Endothelial cell of coronary artery (primary cell): Measurements from ENCODE around the gene SVOP. TPM values are rescaled to one million over a fixed set of nuclear protein-coding genes. Genes with fewer than 3 reads are reported as not detected.

ENCODE experiments used
- total RNA-seq: library from RNA; depleted of rRNA; stranded (reverse); fragments of >200 nt; gene quantifications from 2 replicates; pipeline ENCODE4 v1.2.3, GENCODE V29; 2014

Gene SVOP
- not detected in 2 replicates for total RNA-seq

GRCh38 chr12:109020796-109021380 lies at the start of gene SVOP:
TSS of gene SVOP (minus strand) at chr12:109021068. CDS start at chr12:109020868, 200 bp downstream.

GRCh38 chr12:109052414-109053323 lies 31.8 kb upstream of the SVOP start, which contains the start of gene USP30:
TSS of gene USP30 (plus strand) at chr12:109052576. CDS start at chr12:109052679, 103 bp downstream.

GRCh38 chr12:108879615-108880254 lies 141.1 kb downstream of the SVOP start, which contains the start of gene DAO:
TSS of gene DAO (plus strand) at chr12:108880092. CDS start at chr12:108885007, 4,915 bp downstream.

Other genes with a start within 250 kb of the SVOP start
- 9.3 and 19.8 TPM in 2 replicates for gene SSH1, start 163.5 kb downstream of the SVOP start, total RNA-seq
- not detected in 2 replicates for gene DAO, start 141.0 kb downstream of the SVOP start, total RNA-seq
- 4.3 and 5.2 TPM in 2 replicates for gene USP30, start 31.5 kb upstream of the SVOP start, total RNA-seq
- 13.8 and 14.3 TPM in 2 replicates for gene ALKBH2, start 72.4 kb upstream of the SVOP start, total RNA-seq
- gene UNG, start 76.5 kb upstream of the SVOP start, total RNA-seq, result 23.9 and 24.7 TPM in 2 replicates
- gene ACACB, start 95.5 kb upstream of the SVOP start, total RNA-seq, result 0.66 and 1.3 TPM in 2 replicates